SK-N-SH (cell line): ENCODE results near the gene OBP2A. TPM values are rescaled to one million over a fixed set of nuclear protein-coding genes. Genes with fewer than 3 reads are reported as not detected.

Experiments used
- CTCF ChIA-PET: fragments of 300-600, 350-600 bp; formaldehyde crosslinking; extraction: SDS; loops from one replicate; lab custom pipeline; 2021; lab: Yijun Ruan, JAX
- POLR2A ChIA-PET: fragments of 350-600 bp; sonication (Branson Sonifier 250); formaldehyde crosslinking; extraction: SDS; loops from one replicate; lab custom pipeline; 2020; ENCODE audit warnings: antibody characterized with exemption, inconsistent platforms; lab: Yijun Ruan, JAX
- DNase-seq: peaks from one replicate; pipeline ENCODE4 v3.0.0; 2012
- H2AFZ ChIP-seq: fragments of 200-600 bp; sonication (generic); 2 replicates; pipeline ENCODE4 v1.8.1; 2016; ENCODE audit warnings: antibody characterized with exemption, mild to moderate bottlenecking, low read depth
- H3F3A ChIP-seq: fragments of 200-600 bp; sonication (generic); replicated peaks from 2 replicates; pipeline ENCODE3; 2016; ENCODE audit warnings: antibody characterized with exemption, mild to moderate bottlenecking; ENCODE audit not compliant: insufficient read depth
- H3K27ac ChIP-seq, 2 experiments: fragments of 200-500 bp in 1 of 2; fragments of 200-600 bp in 1 of 2; sonication (Bioruptor generic) in 1 of 2; sonication (generic), shearing (Covaris generic) in 1 of 2; 2 replicates each; pipeline versions ENCODE4 v1.5.1 to v1.6.1; 2014 to 2016; ENCODE audit warnings: low read depth in 2 of 2, inconsistent platforms in 1 of 2, low read length in 1 of 2, mild to moderate bottlenecking in 1 of 2, mixed read lengths in 1 of 2
- H3K27me3 ChIP-seq: fragments of 200-600 bp; sonication (generic), shearing (Covaris generic); 2 replicates; pipeline ENCODE4 v1.6.1; 2016; ENCODE audit warnings: mixed run types; ENCODE audit not compliant: insufficient read depth
- H3K36me3 ChIP-seq, 2 experiments: fragments of 200-500 bp in 1 of 2; fragments of 200-600 bp in 1 of 2; sonication (Bioruptor generic) in 1 of 2; sonication (generic) in 1 of 2; replicated peaks in 1 of 2; 2 replicates each; pipeline versions ENCODE3 to v1.5.1; 2014 to 2016; ENCODE audit warnings: low read length in 1 of 2, mild to moderate bottlenecking in 1 of 2; ENCODE audit not compliant: insufficient read depth in 2 of 2, control insufficient read depth in 1 of 2
- H3K4me1 ChIP-seq, 2 experiments: fragments of 200-500 bp in 1 of 2; fragments of 200-600 bp in 1 of 2; sonication (Bioruptor generic) in 1 of 2; sonication (generic), shearing (Covaris generic) in 1 of 2; 2 replicates each; pipeline versions ENCODE4 v1.5.1 to v1.6.1; 2014 to 2016; ENCODE audit warnings: low read depth in 1 of 2, low read length in 1 of 2, mixed run types in 1 of 2; ENCODE audit not compliant: insufficient read depth in 2 of 2, control insufficient read depth in 1 of 2
- H3K4me2 ChIP-seq: fragments of 200-600 bp; sonication (generic), shearing (Covaris generic); 2 replicates; pipeline ENCODE4 v1.6.1; 2017; ENCODE audit warnings: mixed run types
- H3K4me3 ChIP-seq, 2 experiments: fragments of 200-500 bp in 1 of 2; fragments of 200-600 bp in 1 of 2; sonication (Bioruptor generic) in 1 of 2; sonication (generic), shearing (Covaris generic) in 1 of 2; 2 replicates each; pipeline versions ENCODE4 v1.5.1 to v1.8.1; 2014 to 2016; ENCODE audit warnings: low read depth in 2 of 2, inconsistent platforms in 1 of 2, low read length in 1 of 2, mild to moderate bottlenecking in 1 of 2, mixed read lengths in 1 of 2, moderate library complexity in 1 of 2
- H3K79me2 ChIP-seq: fragments of 200-600 bp; sonication (generic); 2 replicates; pipeline ENCODE4 v1.8.1; 2017; ENCODE audit warnings: mild to moderate bottlenecking; ENCODE audit not compliant: insufficient read depth
- H3K9ac ChIP-seq: fragments of 200-600 bp; sonication (generic); 2 replicates; pipeline ENCODE4 v1.6.1; 2017; ENCODE audit warnings: mixed run types
- H3K9me2 ChIP-seq: fragments of 200-600 bp; sonication (generic); 2 replicates; pipeline ENCODE4 v1.6.1; 2017; ENCODE audit warnings: mixed run types
- H3K9me3 ChIP-seq: fragments of 200-600 bp; sonication (generic); 2 replicates; pipeline ENCODE4 v1.6.1; 2017; ENCODE audit warnings: mixed run types, mild to moderate bottlenecking, moderate library complexity
- H4K20me1 ChIP-seq: fragments of 200-600 bp; sonication (generic); 2 replicates; pipeline ENCODE4 v1.6.1; 2017; ENCODE audit warnings: mild to moderate bottlenecking, mixed run types; ENCODE audit not compliant: insufficient read depth
- CTCF ChIP-seq: fragments of 200-600 bp; sonication (generic); IDR thresholded peaks from 2 replicates; pipeline ENCODE4 v1.6.1; 2017; ENCODE audit warnings: antibody characterized with exemption, mild to moderate bottlenecking, moderate library complexity
- ELF1 ChIP-seq: IDR thresholded peaks from 2 replicates; pipeline ENCODE4 v1.4.0; 2012
- FOXJ3 ChIP-seq: sonication (generic); formaldehyde crosslinking; IDR thresholded peaks from 2 replicates; pipeline ENCODE4 v1.5.1; 2020; ENCODE audit warnings: mild to moderate bottlenecking, missing genetic modification reagents
- FOXM1 ChIP-seq: IDR thresholded peaks from 2 replicates; pipeline ENCODE4 v1.4.0; 2012; ENCODE audit warnings: low read depth, mild to moderate bottlenecking
- JUND ChIP-seq: IDR thresholded peaks from 2 replicates; pipeline ENCODE4 v1.4.0; 2012
- MXI1 ChIP-seq: IDR thresholded peaks from 2 replicates; pipeline ENCODE4 v1.6.1; 2012; ENCODE audit warnings: mild to moderate bottlenecking, low read depth, low read length, improper control_type of control experiment
- PBX3 ChIP-seq: IDR thresholded peaks from 2 replicates; pipeline ENCODE4; 2012
- POLR2AphosphoS5 ChIP-seq: IDR thresholded peaks from 2 replicates; pipeline ENCODE4 v1.6.1; 2012; ENCODE audit warnings: low read depth, low read length
- RAD21 ChIP-seq: IDR thresholded peaks from 2 replicates; pipeline ENCODE4 v1.6.1; 2012; ENCODE audit warnings: mild to moderate bottlenecking, low read length
- REST ChIP-seq: IDR thresholded peaks from 2 replicates; pipeline ENCODE4 v1.6.1; 2012; ENCODE audit warnings: mild to moderate bottlenecking, low read depth, low read length, moderate library complexity
- SMC3 ChIP-seq: IDR thresholded peaks from 2 replicates; pipeline ENCODE4 v1.6.1; 2012; ENCODE audit warnings: low read depth, low read length, improper control_type of control experiment
- TCF12 ChIP-seq: IDR thresholded peaks from 2 replicates; pipeline ENCODE4 v1.4.0; 2012
- YY1 ChIP-seq: IDR thresholded peaks from 2 replicates; pipeline ENCODE4 v1.4.0; 2012; ENCODE audit warnings: low read depth, mild to moderate bottlenecking
- WGBS: methylation state at CpG from one replicate; pipeline ENCODE4 v1.1.6; 2017; ENCODE audit warnings: low lambda C conversion rate; 5-methylcytosine and 5-hydroxymethylcytosine counted together
- polyA plus RNA-seq, 3 experiments: library from polyadenylated mRNA; depleted of rRNA; stranded (reverse); fragments of >200 nt; gene quantifications; 2 replicates each; pipeline ENCODE4 v1.2.3, GENCODE V29; 2012

Gene OBP2A
- polyA plus RNA-seq, 1 of the 3 experiments (the other 2 are of a cell fraction), result not detected

GRCh38 chr9:135565636-135566035, 19.7 kb downstream of the OBP2A start:
- H3K4me3 ChIP-seq, result no peak overlapping the region
- 60% methylated on average over 8 of the region's 8 CpGs for WGBS
- no peak overlapping the region for H3K27ac ChIP-seq
- no peaks in the 10 kb centered on the region for H4K20me1 ChIP-seq
- no peak overlapping the region for H3K4me2 ChIP-seq
- H3F3A ChIP-seq, result no peaks in the 10 kb centered on the region
- no peaks in the 10 kb centered on the region for H3K27me3 ChIP-seq
- no peaks in the 10 kb centered on the region for H3K9me3 ChIP-seq
- ChIA-PET CTCF (interaction anchor here (1.4 kb wide), 1 partner anchor 9 kb away, joined by 3 read pairs; no protein-coding TSS in a partner anchor), POLR2A (no interaction called here)
- no peak overlapping the region for H2AFZ ChIP-seq
- H3K4me1 ChIP-seq, result no peaks in the 10 kb centered on the region
- H3K79me2 ChIP-seq, result no peaks in the 10 kb centered on the region
- TF ChIP-seq ELF1 (no peak), MXI1 (no peak), REST (no peak), YY1 (no peak), JUND (no peak), FOXM1 (no peak), FOXJ3 (no peak), SMC3 (no peak)
- no peak overlapping the region for H3K9ac ChIP-seq
- no peaks in the 10 kb centered on the region for H3K9me2 ChIP-seq
- no peak for DNase-seq
- H3K36me3 ChIP-seq, result no peaks in the 10 kb centered on the region

GRCh38 chr9:135566552-135566951, 20.6 kb downstream of the OBP2A start:
- H3K4me3 ChIP-seq, result no peak overlapping the region
- H3K4me2 ChIP-seq, result no peak overlapping the region
- no peaks in the 10 kb centered on the region for H4K20me1 ChIP-seq
- H3K27me3 ChIP-seq, result no peaks in the 10 kb centered on the region
- no peak overlapping the region for H3K9ac ChIP-seq
- H3K9me2 ChIP-seq, result no peaks in the 10 kb centered on the region
- no peaks in the 10 kb centered on the region for H3F3A ChIP-seq
- no peak overlapping the region for H3K27ac ChIP-seq
- DNase-seq, result no peak
- ChIA-PET CTCF (interaction anchor here (0.6 to 1.4 kb wide), 3 partner anchors 10 to 204 kb away, joined by 3 read pairs; no protein-coding TSS in a partner anchor), POLR2A (no interaction called here)
- H3K79me2 ChIP-seq, result no peaks in the 10 kb centered on the region
- TF ChIP-seq ELF1, result no peak
- no peak for TF ChIP-seq POLR2AphosphoS5
- no peak for TF ChIP-seq RAD21
- no peak for TF ChIP-seq JUND
- TF ChIP-seq TCF12, result no peak
- no peak for TF ChIP-seq FOXJ3
- no peak for TF ChIP-seq FOXM1
- no peak for TF ChIP-seq CTCF
- TF ChIP-seq PBX3, result no peak
- no peak overlapping the region for H2AFZ ChIP-seq
- WGBS, result 32% methylated on average over 10 of the region's 10 CpGs
- no peaks in the 10 kb centered on the region for H3K9me3 ChIP-seq
- H3K36me3 ChIP-seq, result no peaks in the 10 kb centered on the region
- H3K4me1 ChIP-seq, result no peaks in the 10 kb centered on the region
